Esophagus muscularis mucosa (tissue), 4 donors: Measurements from ENCODE around the gene MCUB.

Experiments
- EP300 ChIP-seq: sonication (generic); formaldehyde crosslinking; IDR thresholded peaks from one replicate; pipeline ENCODE4 v1.6.1; 2017; ENCODE audit warnings: antibody characterized with exemption
- POLR2AphosphoS5 ChIP-seq, 2 donors: sonication (generic); formaldehyde crosslinking; IDR thresholded peaks; one replicate each; pipeline ENCODE4 v1.6.1; 2017; ENCODE audit warnings: antibody characterized with exemption in 2 of 2
- TF ChIP-seq, protein P1 (sequence below), 3 experiments: fragments of 200-600 bp in 2 of 3; fragments of 450-650 bp in 1 of 3; sonication (generic) in 2 of 3; IDR thresholded peaks; one replicate each; pipeline ENCODE4 v1.5.1; 2017 to 2019; ENCODE audit warnings: antibody characterized with exemption in 3 of 3, mild to moderate bottlenecking in 2 of 3, moderate library complexity in 1 of 3

DNA sequence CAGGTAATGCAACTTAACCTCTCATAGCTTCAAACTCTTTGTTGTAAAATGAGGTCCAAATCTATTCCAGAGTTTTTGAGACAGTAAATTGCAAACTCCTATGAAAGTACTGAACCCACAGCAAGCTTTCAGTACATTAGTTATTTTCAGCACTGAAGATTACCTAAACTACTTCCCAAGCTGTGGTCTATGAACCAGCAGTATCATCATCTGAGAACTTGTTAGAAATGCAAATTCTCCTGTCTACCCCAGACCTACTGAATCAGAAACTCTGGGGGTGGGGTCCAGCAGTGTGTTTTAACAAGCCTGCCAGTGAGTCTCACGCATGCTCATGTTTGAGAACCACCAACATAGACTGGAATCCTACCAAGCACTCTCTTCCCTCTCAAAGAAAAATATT, 148.9 kb downstream of the MCUB start:
- TF ChIP-seq POLR2AphosphoS5 (IDR thresholded peaks at IDR 0.05) = no peak
- no peak for TF ChIP-seq EP300
- TF ChIP-seq, protein P1, sequence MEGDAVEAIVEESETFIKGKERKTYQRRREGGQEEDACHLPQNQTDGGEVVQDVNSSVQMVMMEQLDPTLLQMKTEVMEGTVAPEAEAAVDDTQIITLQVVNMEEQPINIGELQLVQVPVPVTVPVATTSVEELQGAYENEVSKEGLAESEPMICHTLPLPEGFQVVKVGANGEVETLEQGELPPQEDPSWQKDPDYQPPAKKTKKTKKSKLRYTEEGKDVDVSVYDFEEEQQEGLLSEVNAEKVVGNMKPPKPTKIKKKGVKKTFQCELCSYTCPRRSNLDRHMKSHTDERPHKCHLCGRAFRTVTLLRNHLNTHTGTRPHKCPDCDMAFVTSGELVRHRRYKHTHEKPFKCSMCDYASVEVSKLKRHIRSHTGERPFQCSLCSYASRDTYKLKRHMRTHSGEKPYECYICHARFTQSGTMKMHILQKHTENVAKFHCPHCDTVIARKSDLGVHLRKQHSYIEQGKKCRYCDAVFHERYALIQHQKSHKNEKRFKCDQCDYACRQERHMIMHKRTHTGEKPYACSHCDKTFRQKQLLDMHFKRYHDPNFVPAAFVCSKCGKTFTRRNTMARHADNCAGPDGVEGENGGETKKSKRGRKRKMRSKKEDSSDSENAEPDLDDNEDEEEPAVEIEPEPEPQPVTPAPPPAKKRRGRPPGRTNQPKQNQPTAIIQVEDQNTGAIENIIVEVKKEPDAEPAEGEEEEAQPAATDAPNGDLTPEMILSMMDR (IDR thresholded peaks at IDR 0.05) = no peak
